Measurements from ENCODE around the gene TNRC6B.

TNRC6B gene

DNA sequence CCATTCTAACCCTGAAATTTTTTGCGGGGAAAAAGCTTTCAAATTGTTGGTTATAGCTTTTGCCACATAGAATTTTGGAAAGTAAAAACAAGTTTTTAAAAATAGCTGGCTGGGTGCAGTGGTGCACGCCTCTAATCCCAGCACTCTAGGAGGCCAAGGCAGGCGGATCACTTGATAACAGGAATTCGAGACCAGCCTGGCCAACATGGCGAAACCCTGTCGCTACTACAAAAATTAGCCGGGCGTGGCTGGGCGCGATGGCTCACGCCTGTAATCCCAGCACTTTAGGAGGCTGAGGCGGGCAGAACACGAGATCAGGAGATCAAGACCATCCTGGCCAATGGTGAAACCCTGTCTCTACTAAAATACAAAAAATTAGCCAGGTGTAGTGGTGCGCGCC lies 54.9 kb downstream of the TNRC6B start:
- Histone ChIP-seq H3K4me3 (replicated peaks; ENCODE audit: insufficient read depth, low read length) (no peak overlapping the region), H3K27me3 (ENCODE audit: insufficient read depth, poor library complexity, severe bottlenecking) (no peaks in the 10 kb centered on the region), H3K27ac (replicated peaks) (no peak overlapping the region)
- DNase-seq (ENCODE audit: low read depth in 1 of 2, low spot score in 1 of 2): no peak
- TF ChIP-seq SPI1 (IDR thresholded peaks at IDR 0.05; ENCODE audit: borderline replicate concordance, low read depth) (no peak), GABPA (IDR thresholded peaks at IDR 0.05; ENCODE audit: low read depth) (no peak), POLR2AphosphoS5 (IDR thresholded peaks at IDR 0.05; ENCODE audit: low read depth) (no peak)
- TF ChIP-seq, protein P1, sequence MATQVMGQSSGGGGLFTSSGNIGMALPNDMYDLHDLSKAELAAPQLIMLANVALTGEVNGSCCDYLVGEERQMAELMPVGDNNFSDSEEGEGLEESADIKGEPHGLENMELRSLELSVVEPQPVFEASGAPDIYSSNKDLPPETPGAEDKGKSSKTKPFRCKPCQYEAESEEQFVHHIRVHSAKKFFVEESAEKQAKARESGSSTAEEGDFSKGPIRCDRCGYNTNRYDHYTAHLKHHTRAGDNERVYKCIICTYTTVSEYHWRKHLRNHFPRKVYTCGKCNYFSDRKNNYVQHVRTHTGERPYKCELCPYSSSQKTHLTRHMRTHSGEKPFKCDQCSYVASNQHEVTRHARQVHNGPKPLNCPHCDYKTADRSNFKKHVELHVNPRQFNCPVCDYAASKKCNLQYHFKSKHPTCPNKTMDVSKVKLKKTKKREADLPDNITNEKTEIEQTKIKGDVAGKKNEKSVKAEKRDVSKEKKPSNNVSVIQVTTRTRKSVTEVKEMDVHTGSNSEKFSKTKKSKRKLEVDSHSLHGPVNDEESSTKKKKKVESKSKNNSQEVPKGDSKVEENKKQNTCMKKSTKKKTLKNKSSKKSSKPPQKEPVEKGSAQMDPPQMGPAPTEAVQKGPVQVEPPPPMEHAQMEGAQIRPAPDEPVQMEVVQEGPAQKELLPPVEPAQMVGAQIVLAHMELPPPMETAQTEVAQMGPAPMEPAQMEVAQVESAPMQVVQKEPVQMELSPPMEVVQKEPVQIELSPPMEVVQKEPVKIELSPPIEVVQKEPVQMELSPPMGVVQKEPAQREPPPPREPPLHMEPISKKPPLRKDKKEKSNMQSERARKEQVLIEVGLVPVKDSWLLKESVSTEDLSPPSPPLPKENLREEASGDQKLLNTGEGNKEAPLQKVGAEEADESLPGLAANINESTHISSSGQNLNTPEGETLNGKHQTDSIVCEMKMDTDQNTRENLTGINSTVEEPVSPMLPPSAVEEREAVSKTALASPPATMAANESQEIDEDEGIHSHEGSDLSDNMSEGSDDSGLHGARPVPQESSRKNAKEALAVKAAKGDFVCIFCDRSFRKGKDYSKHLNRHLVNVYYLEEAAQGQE (IDR thresholded peaks at IDR 0.05; ENCODE audit: insufficient replicate concordance, low read depth): no peak
- TF ChIP-seq, protein P2, sequence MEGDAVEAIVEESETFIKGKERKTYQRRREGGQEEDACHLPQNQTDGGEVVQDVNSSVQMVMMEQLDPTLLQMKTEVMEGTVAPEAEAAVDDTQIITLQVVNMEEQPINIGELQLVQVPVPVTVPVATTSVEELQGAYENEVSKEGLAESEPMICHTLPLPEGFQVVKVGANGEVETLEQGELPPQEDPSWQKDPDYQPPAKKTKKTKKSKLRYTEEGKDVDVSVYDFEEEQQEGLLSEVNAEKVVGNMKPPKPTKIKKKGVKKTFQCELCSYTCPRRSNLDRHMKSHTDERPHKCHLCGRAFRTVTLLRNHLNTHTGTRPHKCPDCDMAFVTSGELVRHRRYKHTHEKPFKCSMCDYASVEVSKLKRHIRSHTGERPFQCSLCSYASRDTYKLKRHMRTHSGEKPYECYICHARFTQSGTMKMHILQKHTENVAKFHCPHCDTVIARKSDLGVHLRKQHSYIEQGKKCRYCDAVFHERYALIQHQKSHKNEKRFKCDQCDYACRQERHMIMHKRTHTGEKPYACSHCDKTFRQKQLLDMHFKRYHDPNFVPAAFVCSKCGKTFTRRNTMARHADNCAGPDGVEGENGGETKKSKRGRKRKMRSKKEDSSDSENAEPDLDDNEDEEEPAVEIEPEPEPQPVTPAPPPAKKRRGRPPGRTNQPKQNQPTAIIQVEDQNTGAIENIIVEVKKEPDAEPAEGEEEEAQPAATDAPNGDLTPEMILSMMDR (IDR thresholded peaks at IDR 0.05; ENCODE audit: insufficient read depth, low read length): no peak

DNA sequence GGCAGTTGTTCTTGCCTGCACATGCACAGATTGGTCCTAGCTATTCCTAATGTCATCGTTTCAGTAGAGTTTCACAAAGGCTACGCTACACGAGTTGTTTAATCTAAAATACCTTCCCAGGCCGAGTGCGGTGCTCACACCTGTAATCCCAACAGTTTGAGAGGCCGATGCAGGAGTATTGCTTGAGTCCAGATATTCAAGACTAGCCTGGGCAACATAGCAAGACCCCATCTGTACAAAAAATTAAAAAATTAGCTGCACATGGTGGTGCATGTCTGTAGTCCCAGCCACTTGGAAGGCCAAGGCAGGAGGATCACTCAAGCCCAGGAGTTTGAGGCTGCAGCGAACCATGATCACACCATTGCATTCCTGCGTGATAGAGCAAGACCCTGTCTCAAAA lies 56.2 kb downstream of the TNRC6B start:
- Histone ChIP-seq H3K4me3 (replicated peaks; ENCODE audit: insufficient read depth, low read length) (no peak overlapping the region), H3K27me3 (ENCODE audit: insufficient read depth, poor library complexity, severe bottlenecking) (no peaks in the 10 kb centered on the region), H3K27ac (replicated peaks) (no peak overlapping the region)
- no peak for DNase-seq (ENCODE audit: low read depth in 1 of 2, low spot score in 1 of 2)
- TF ChIP-seq, protein P1 (IDR thresholded peaks at IDR 0.05; ENCODE audit: insufficient replicate concordance, low read depth): no peak
- TF ChIP-seq POLR2AphosphoS5 (IDR thresholded peaks at IDR 0.05; ENCODE audit: low read depth) (no peak), GABPA (IDR thresholded peaks at IDR 0.05; ENCODE audit: low read depth) (no peak), SPI1 (IDR thresholded peaks at IDR 0.05; ENCODE audit: borderline replicate concordance, low read depth) (no peak)
- TF ChIP-seq, protein P2 (IDR thresholded peaks at IDR 0.05; ENCODE audit: insufficient read depth, low read length): no peak

DNA sequence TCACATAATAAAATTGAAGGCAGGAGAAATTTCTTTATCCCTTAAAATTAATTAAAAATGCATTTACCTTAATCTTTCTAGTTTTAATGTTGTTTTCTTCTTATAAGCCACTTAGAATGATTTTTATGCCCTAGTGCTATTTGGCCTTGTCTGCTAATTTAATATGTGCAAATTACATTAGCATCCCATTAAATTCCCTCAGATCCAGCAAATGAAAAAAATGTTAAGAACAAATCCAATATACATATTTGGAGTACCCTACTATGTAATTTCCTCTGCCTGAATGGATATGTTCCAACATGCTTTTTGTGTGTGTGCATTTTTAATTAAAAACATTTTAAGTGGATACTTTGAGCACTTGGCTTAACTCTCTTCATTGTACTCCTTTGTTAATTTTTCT lies 56.9 kb downstream of the TNRC6B start:
- DNase-seq (ENCODE audit: low read depth in 1 of 2, low spot score in 1 of 2): no peak
- H3K27me3 ChIP-seq (ENCODE audit: insufficient read depth, poor library complexity, severe bottlenecking): no peaks in the 10 kb centered on the region
- TF ChIP-seq GABPA (IDR thresholded peaks at IDR 0.05; ENCODE audit: low read depth): no peak
- TF ChIP-seq, protein P1 (IDR thresholded peaks at IDR 0.05; ENCODE audit: insufficient replicate concordance, low read depth): no peak
- no peak for TF ChIP-seq SPI1 (IDR thresholded peaks at IDR 0.05; ENCODE audit: borderline replicate concordance, low read depth)
- TF ChIP-seq, protein P2 (IDR thresholded peaks at IDR 0.05; ENCODE audit: insufficient read depth, low read length): no peak
- no peak for TF ChIP-seq POLR2AphosphoS5 (IDR thresholded peaks at IDR 0.05; ENCODE audit: low read depth)
- H3K4me3 ChIP-seq (replicated peaks; ENCODE audit: insufficient read depth, low read length): no peak overlapping the region
- no peak overlapping the region for H3K27ac ChIP-seq (replicated peaks)

Measured in HL-60 (cell line).